LNCAP (cell line): ENCODE measurements around the gene TEX13C.

Experiments
- CTCF ChIP-seq: fragments of 450-650 bp; IDR thresholded peaks from 2 replicates; pipeline ENCODE4 v1.5.1; 2017; ENCODE audit warnings: mild to moderate bottlenecking

TEX13C gene

GRCh38 chrX:125319646-125320521 is at the start of gene TEX13C:
TSS of gene TEX13C (plus strand) at chrX:125319871. CDS start at chrX:125320120, 249 bp downstream.
- TF ChIP-seq CTCF = no peak

GRCh38 chrX:125287282-125287681 is 32.4 kb upstream of the TEX13C start:
- TF ChIP-seq CTCF = no peak

GRCh38 chrX:125288343-125288742 is 31.3 kb upstream of the TEX13C start:
- no peak for TF ChIP-seq CTCF

GRCh38 chrX:125289209-125289608 is 30.5 kb upstream of the TEX13C start:
- TF ChIP-seq CTCF = no peak

GRCh38 chrX:125289920-125290319 is 29.8 kb upstream of the TEX13C start:
- TF ChIP-seq CTCF = no peak

- TF ChIP-seq CTCF = no peak
These were observed 28.5 kb upstream of the TEX13C start for GRCh38 chrX:125291124-125291523.

- TF ChIP-seq CTCF = no peak
These were observed 25.6 kb upstream of the TEX13C start for GRCh38 chrX:125293850-125294780.
